DOHH2 (cell line): ENCODE results near the gene DRD2.

Source experiments
- H3F3A ChIP-seq: fragments of 200-600 bp; sonication (generic), shearing (Covaris generic); 2 replicates; pipeline ENCODE4 v1.6.0; 2016; ENCODE audit warnings: antibody characterized with exemption, mild to moderate bottlenecking; ENCODE audit not compliant: control insufficient read depth, insufficient read depth
- H3K27ac ChIP-seq: fragments of 200-600 bp; sonication (generic); 2 replicates; pipeline ENCODE4 v1.5.1; 2014; ENCODE audit warnings: low read depth, mild to moderate bottlenecking, low read length, moderate library complexity
- H3K27me3 ChIP-seq: fragments of 200-600 bp; sonication (generic); 2 replicates; pipeline ENCODE4 v1.6.1; 2014; ENCODE audit warnings: mild to moderate bottlenecking, low read length, mixed read lengths; ENCODE audit not compliant: control insufficient read depth
- H3K36me3 ChIP-seq: fragments of 200-600 bp; sonication (generic); 2 replicates; pipeline ENCODE4 v1.6.1; 2014; ENCODE audit warnings: mild to moderate bottlenecking, low read length, moderate library complexity, mixed read lengths; ENCODE audit not compliant: control insufficient read depth
- H3K4me1 ChIP-seq: fragments of 200-600 bp; sonication (generic); 2 replicates; pipeline ENCODE4 v1.6.1; 2014; ENCODE audit warnings: mild to moderate bottlenecking, low read length, mixed read lengths; ENCODE audit not compliant: control insufficient read depth
- H3K4me2 ChIP-seq: fragments of 200-600 bp; sonication (generic); 2 replicates; pipeline ENCODE4 v1.6.0; 2014; ENCODE audit warnings: mild to moderate bottlenecking, low read length, moderate library complexity
- H3K4me3 ChIP-seq: fragments of 200-600 bp; sonication (generic); 2 replicates; pipeline ENCODE4 v1.5.1; 2014; ENCODE audit warnings: mild to moderate bottlenecking, low read length, mixed read lengths
- H3K79me2 ChIP-seq: fragments of 200-600 bp; sonication (generic); 2 replicates; pipeline ENCODE4 v1.6.1; 2014; ENCODE audit warnings: mild to moderate bottlenecking, low read length, mixed read lengths; ENCODE audit not compliant: control insufficient read depth
- H3K9me2 ChIP-seq: fragments of 200-600 bp; sonication (generic); replicated peaks from 2 replicates; pipeline ENCODE4 v1.6.1; 2014; ENCODE audit warnings: mild to moderate bottlenecking, low read length, mixed read lengths; ENCODE audit not compliant: control insufficient read depth
- H3K9me3 ChIP-seq: fragments of 200-600 bp; sonication (generic); 2 replicates; pipeline ENCODE4 v1.6.1; 2014; ENCODE audit warnings: antibody characterized with exemption, low read length, mixed read lengths; ENCODE audit not compliant: control insufficient read depth, insufficient read depth
- H4K20me1 ChIP-seq: fragments of 200-600 bp; sonication (generic); 2 replicates; pipeline ENCODE4 v1.6.0; 2014; ENCODE audit warnings: low read depth, mild to moderate bottlenecking, antibody characterized with exemption, low read length, moderate library complexity; ENCODE audit not compliant: control insufficient read depth, insufficient read depth
- CTCF ChIP-seq: fragments of 200-600 bp; sonication (generic); IDR thresholded peaks from one replicate; pipeline ENCODE4 v1.5.1; 2014; ENCODE audit warnings: antibody characterized with exemption, mild to moderate bottlenecking, low read depth, low read length; ENCODE audit not compliant: poor library complexity, severe bottlenecking
- EZH2phosphoT487 ChIP-seq: fragments of 200-600 bp; sonication (generic); IDR thresholded peaks from 2 replicates; pipeline ENCODE4 v1.6.1; 2017; ENCODE audit warnings: borderline replicate concordance, mild to moderate bottlenecking, antibody characterized with exemption, low read length, moderate library complexity, mixed read lengths

The DRD2 gene

GRCh38 chr11:113518716-113519495 is 43.7 kb upstream of the DRD2 start:
- no peaks in the 10 kb centered on the region for H3F3A ChIP-seq
- H3K4me1 ChIP-seq, result no peaks in the 10 kb centered on the region
- no peaks in the 10 kb centered on the region for H3K9me3 ChIP-seq
- H3K4me3 ChIP-seq, result no peak overlapping the region
- no peaks in the 10 kb centered on the region for H3K9me2 ChIP-seq
- no peaks in the 10 kb centered on the region for H3K27me3 ChIP-seq
- no peaks in the 10 kb centered on the region for H3K79me2 ChIP-seq
- no peaks in the 10 kb centered on the region for H3K36me3 ChIP-seq
- H3K27ac ChIP-seq, result no peak overlapping the region
- H3K4me2 ChIP-seq, result no peak overlapping the region
- TF ChIP-seq EZH2phosphoT487 (no peak), CTCF (no peak)
- no peaks in the 10 kb centered on the region for H4K20me1 ChIP-seq

GRCh38 chr11:113517361-113517760 is 42.2 kb upstream of the DRD2 start:
- Histone ChIP-seq H3K4me1 (no peaks in the 10 kb centered on the region), H3K4me3 (no peak overlapping the region), H3K9me3 (no peaks in the 10 kb centered on the region), H4K20me1 (no peaks in the 10 kb centered on the region), H3K79me2 (no peaks in the 10 kb centered on the region), H3K36me3 (no peaks in the 10 kb centered on the region), H3F3A (no peaks in the 10 kb centered on the region), H3K27ac (no peak overlapping the region), H3K4me2 (no peak overlapping the region), H3K27me3 (no peaks in the 10 kb centered on the region), H3K9me2 (no peaks in the 10 kb centered on the region)
- no peak for TF ChIP-seq CTCF
- no peak for TF ChIP-seq EZH2phosphoT487

GRCh38 chr11:113514856-113515255 is 39.7 kb upstream of the DRD2 start:
- Histone ChIP-seq H4K20me1 (no peaks in the 10 kb centered on the region), H3K9me3 (no peaks in the 10 kb centered on the region), H3K4me2 (no peak overlapping the region), H3K36me3 (no peaks in the 10 kb centered on the region), H3K27ac (no peak overlapping the region), H3K9me2 (no peaks in the 10 kb centered on the region), H3K79me2 (no peaks in the 10 kb centered on the region), H3F3A (no peaks in the 10 kb centered on the region), H3K27me3 (no peaks in the 10 kb centered on the region), H3K4me3 (no peak overlapping the region), H3K4me1 (no peaks in the 10 kb centered on the region)
- TF ChIP-seq EZH2phosphoT487 (no peak), CTCF (no peak)
